Measurements from ENCODE around the gene WRNIP1.

The WRNIP1 gene

DNA sequence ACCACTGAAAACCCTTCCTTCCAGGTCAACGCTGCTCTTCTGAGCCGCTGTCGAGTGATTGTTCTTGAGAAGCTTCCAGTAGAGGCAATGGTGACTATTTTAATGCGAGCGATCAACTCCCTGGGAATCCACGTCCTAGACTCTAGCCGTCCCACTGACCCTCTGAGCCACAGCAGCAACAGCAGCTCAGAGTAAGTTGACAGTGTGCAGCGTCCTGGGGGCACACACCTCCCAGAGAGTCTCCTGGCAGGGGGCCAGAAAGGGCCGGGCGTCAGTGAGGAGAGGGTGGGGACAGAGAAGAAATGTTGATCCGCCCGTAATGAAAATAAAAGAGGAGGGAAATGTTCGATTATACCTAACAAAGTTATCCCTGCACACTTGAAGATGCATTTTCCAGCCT lies 5.0 kb downstream of the WRNIP1 start:
- TF ChIP-seq, protein P1, sequence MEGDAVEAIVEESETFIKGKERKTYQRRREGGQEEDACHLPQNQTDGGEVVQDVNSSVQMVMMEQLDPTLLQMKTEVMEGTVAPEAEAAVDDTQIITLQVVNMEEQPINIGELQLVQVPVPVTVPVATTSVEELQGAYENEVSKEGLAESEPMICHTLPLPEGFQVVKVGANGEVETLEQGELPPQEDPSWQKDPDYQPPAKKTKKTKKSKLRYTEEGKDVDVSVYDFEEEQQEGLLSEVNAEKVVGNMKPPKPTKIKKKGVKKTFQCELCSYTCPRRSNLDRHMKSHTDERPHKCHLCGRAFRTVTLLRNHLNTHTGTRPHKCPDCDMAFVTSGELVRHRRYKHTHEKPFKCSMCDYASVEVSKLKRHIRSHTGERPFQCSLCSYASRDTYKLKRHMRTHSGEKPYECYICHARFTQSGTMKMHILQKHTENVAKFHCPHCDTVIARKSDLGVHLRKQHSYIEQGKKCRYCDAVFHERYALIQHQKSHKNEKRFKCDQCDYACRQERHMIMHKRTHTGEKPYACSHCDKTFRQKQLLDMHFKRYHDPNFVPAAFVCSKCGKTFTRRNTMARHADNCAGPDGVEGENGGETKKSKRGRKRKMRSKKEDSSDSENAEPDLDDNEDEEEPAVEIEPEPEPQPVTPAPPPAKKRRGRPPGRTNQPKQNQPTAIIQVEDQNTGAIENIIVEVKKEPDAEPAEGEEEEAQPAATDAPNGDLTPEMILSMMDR (conservative IDR thresholded peaks at IDR 0.05), result no peak

DNA sequence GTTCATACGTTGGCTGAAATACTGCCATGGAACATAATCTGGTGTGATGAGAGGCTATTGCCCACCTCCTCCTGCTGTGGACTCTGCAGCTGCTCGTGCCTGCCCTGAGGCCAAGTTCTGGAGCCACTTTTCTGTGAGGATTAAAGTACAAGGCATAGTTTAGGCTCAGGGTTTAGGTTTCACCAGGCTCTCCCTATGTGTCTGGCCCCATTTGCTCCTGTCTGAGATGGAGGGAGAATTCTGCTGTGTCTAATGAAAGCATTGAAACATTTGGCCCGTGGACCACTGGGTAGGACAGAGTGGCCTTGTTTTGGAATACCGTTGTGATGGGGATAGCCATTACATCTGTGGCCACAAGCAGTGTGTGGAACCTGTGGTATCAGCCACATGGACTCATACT lies 5.9 kb downstream of the WRNIP1 start:
- no peak overlapping the region for H3K27ac ChIP-seq
- TF ChIP-seq, protein P1 (conservative IDR thresholded peaks at IDR 0.05), result no peak

More for the DNA sequence above, 5.0 kb downstream of the WRNIP1 start:
- no peak overlapping the region for H3K27ac ChIP-seq

DNA sequence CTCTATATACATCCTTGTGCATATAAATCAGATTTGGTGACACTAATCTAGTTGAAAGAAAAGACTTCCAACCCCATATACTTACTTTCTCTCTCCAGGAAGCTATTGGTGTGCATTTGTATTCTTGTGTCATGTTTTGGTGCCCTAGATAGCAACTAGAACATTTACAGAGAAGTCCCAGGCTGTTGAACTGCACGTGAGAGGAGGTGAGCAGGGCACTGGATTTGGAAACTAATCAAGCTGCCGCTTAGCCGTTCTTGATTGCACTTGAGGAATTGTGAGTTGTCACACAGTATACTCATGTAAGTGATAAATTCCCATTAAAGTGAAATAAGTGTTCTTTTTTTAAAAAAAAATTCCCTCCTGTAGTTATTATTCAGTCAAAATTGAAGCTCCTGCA lies 7.6 kb downstream of the WRNIP1 start:
- no peak overlapping the region for H3K27ac ChIP-seq
- TF ChIP-seq, protein P1 (conservative IDR thresholded peaks at IDR 0.05), result no peak

DNA sequence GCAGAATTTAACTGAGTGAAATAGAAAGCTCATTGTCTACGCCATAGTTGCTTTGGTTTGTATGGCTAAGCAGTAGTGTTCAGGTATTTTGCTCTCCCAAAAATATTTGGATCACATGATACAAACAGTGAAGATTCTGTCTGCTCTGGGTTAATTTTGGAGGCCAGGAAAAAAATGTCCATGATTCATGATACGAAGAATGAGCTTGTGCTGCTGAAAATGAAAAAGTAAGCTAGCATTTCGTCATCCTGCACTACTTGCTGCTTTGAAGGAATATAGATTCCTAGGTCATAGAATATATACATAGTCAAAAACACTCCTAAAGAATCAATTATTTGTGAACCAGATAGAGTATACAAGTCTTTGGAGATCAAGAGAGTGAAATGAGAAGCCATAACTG lies 8.3 kb downstream of the WRNIP1 start:
- no peak overlapping the region for H3K27ac ChIP-seq
- TF ChIP-seq, protein P1 (conservative IDR thresholded peaks at IDR 0.05), result no peak

DNA sequence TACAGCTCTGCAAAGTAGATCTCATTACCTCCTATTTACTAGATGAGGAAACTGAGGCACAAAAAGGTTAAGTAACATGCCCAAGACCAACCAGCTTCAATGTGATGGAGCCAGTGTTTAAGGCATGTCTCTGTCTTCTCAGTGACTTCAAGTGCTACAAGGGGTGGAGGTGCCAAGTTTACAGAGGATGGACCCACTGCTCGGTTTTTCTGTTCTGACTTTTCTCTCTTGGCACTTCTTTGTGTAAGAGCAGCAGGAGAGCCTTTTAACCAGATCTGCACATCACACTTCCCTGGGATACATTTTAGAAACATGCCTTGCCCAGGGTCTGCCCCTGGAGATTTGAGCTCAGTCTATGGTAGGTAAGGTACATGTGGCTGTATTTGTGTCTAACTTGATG lies 9.8 kb downstream of the WRNIP1 start:
- no peak overlapping the region for H3K27ac ChIP-seq
- TF ChIP-seq, protein P1 (conservative IDR thresholded peaks at IDR 0.05), result no peak

DNA sequence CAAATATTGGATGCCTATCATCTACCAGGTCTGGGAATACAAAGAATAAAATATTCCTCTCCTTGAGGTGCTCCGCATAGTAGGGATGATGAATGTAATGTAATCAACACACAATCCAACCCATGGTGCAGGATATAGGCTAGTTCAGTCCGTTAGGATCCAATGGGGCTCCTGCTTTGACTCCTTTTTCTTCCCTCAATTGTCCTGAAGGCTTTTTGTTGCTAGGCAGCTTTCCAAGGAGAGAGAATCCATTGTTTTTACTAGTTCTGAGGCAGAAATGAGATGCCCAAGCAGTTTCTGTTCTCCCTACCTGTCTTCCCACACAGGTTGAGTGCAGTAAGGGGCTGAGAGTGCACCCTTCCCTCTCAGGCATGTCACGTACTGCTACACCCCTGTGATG lies 12.1 kb downstream of the WRNIP1 start:
- TF ChIP-seq, protein P1 (conservative IDR thresholded peaks at IDR 0.05), result no peak
- no peak overlapping the region for H3K27ac ChIP-seq

DNA sequence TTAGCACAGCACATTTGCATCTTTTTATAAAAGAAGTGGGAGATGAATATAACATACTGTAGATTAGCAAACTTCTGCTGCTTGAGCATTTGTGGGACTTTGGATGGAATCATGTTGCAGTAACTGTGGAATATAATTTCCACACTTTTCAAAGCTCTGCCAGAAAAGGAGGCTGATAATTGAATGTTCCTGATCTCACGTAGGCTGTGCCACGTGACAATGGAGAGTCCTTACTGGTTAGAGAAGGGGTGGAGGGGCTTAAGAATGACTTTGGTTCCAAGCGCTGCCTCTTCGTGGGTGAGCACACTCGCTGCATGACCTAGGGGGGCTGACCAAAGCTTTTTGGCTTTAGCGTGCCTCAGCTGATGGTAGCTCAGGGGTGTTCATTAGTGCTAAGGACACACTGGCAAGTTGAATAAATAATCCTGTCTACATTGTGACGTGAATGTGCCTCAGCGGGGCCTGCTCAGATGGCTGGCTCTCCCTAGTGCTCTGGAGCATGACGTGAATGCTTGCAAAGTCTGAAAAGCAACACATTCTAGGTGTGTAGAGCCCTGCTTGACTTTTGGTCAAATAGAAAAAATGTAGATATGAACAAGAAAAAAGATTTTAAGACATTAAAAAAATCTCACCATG lies 15.0 kb downstream of the WRNIP1 start:
- TF ChIP-seq, protein P1 (conservative IDR thresholded peaks at IDR 0.05), result no peak
- no peak overlapping the region for H3K27ac ChIP-seq

Measured in VCaP (cell line).